Right cardiac atrium (tissue), 5 donors: Measurements from ENCODE around the gene CDH1. TPM values are rescaled to one million over a fixed set of nuclear protein-coding genes. Genes with fewer than 3 reads are reported as not detected.

Experiments used
- ATAC-seq, 2 donors: fragments of 200-7000 bp; cut with Tn5 transposase; one replicate each; pipeline versions ENCODE4 v1.8.0 to v1.9.1; 2020; ENCODE audit warnings: moderate library complexity in 2 of 2, mild to moderate bottlenecking in 1 of 2
- DNase-seq, 3 donors: peaks; one replicate each; pipeline ENCODE4 v3.0.0-alpha.2; 2020
- H3K27ac ChIP-seq: one replicate; pipeline ENCODE4 v1.5.1; 2013; ENCODE audit warnings: mild to moderate bottlenecking, low read length, control low read depth, moderate library complexity
- H3K27me3 ChIP-seq: one replicate; pipeline ENCODE4 v1.6.1; 2013; ENCODE audit not compliant: control insufficient read depth, insufficient read depth
- H3K4me1 ChIP-seq: one replicate; pipeline ENCODE4 v1.6.1; 2013; ENCODE audit warnings: low read length; ENCODE audit not compliant: control insufficient read depth, insufficient read depth
- H3K4me3 ChIP-seq: one replicate; pipeline ENCODE4 v1.5.1; 2013; ENCODE audit warnings: low read length, control low read depth
- H3K9me3 ChIP-seq: one replicate; pipeline ENCODE4 v1.6.1; 2013; ENCODE audit warnings: low read length; ENCODE audit not compliant: control insufficient read depth
- WGBS: extraction: QIAGEN DNeasy Blood & Tissue Kit; methylation state at CpG from one replicate; pipeline ENCODE4 v1.1.7; 2013; 5-methylcytosine and 5-hydroxymethylcytosine counted together
- intact Hi-C, 4 donors: fragments of 100-400 bp; cut with DNase I; formaldehyde crosslinking; loops; one replicate each; pipeline versions ENCODE4 v1.11.0 to v1.14.0; 2022 to 2023
- polyA plus RNA-seq: library from polyadenylated mRNA; stranded (reverse); fragments of 200-250 nt; gene quantifications from one replicate; pipeline ENCODE4 v1.2.3, GENCODE V29; 2013
- total RNA-seq, 4 donors: library from RNA; stranded (reverse); fragmentation: NEBNext Ultra II Directional; extraction: Animal tissue kit (Norgen Biotek cat#: 25700); gene quantifications; one replicate each; pipeline ENCODE4 v1.2.1, GENCODE V29; 2021
- donor health status: healthy with polysubstance abuse.
- donor health status: DM: no; HTN: yes; CAD: no.
- donor health status: DM: no; HTN: no; CAD: no.
- donor health status: DM: no; HTN: yes; CAD: no; lungs with severe emphysema.
- donor health status: DM: yes; HTN: yes; CAD: no.

The CDH1 gene
- total and polyA plus RNA-seq, 5 donors: 0.14 TPM; not detected in 4

GRCh38 chr16:68746951-68747350 lies 9.9 kb downstream of the CDH1 start:
- intact Hi-C loops: no loop called here

DNA sequence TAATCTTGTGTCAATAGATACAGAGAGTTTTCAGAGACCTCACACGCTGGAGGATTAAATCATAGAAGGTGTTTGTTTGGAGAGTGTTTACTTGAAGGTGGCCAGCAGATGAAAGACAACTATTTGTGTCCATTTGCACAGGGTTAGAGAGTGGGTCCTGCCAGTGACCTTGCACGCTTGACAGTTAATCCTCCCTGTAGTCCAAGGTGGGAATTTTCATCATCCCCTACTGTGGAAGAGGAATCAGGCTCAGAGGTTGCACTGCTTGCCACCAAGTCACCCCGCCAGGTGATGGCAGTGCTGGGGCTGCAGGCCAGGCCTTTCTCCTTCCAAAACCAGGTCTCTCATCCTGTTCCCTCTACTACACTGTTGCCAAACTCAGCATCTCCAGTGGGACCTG lies 12.3 kb downstream of the CDH1 start:
- no peak overlapping the region for H3K27ac ChIP-seq
- ATAC-seq (no peak), DNase-seq (no peak)
- no peaks in the 10 kb centered on the region for H3K9me3 ChIP-seq
- H3K4me3 ChIP-seq: no peak overlapping the region
- H3K27me3 ChIP-seq: no peaks in the 10 kb centered on the region
- 69% methylated on average over 3 of the region's 3 CpGs for WGBS
- H3K4me1 ChIP-seq: no peaks in the 10 kb centered on the region
- intact Hi-C loops: no loop called here

More at GRCh38 chr16:68746951-68747350, 9.9 kb downstream of the CDH1 start:
- Histone ChIP-seq H3K4me3 (no peak overlapping the region), H3K9me3 (no peaks in the 10 kb centered on the region), H3K27me3 (no peaks in the 10 kb centered on the region), H3K27ac (no peak overlapping the region), H3K4me1 (no peaks in the 10 kb centered on the region)
- ATAC-seq: no peak
- DNase-seq: no peak

- Histone ChIP-seq H3K4me1 (no peaks in the 10 kb centered on the region), H3K27me3 (no peaks in the 10 kb centered on the region), H3K9me3 (no peaks in the 10 kb centered on the region), H3K27ac (no peak overlapping the region), H3K4me3 (no peak overlapping the region)
- 81% methylated on average over 8 of the region's 8 CpGs for WGBS
- intact Hi-C loops: no loop called here
- DNase-seq (no peak), ATAC-seq (no peak)
Observed at GRCh38 chr16:68750193-68750695, 13.2 kb downstream of the CDH1 start.

DNA sequence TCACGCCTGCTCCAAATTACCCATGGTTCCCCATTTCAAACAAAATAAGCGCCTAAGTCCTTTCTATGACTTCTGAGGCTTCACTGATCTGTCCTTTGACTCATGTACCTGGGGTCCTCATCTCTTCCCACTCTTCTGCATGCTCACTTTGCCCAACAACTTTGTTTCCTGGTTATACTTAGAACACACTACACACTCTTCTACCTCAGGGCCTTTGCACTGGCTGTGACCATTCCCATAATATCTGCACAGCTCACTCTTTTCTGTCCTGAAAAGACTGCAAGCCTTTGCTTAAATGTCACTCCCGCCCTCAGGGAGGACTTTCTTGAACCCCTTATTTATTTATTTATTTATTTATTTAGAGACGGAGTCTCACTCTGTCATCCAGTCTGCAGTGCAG lies 14.1 kb downstream of the CDH1 start:
- H3K27ac ChIP-seq: no peak overlapping the region
- 91% methylated on average over 4 of the region's 4 CpGs for WGBS
- H3K4me3 ChIP-seq: no peak overlapping the region
- no peak for DNase-seq
- no peaks in the 10 kb centered on the region for H3K9me3 ChIP-seq
- no peaks in the 10 kb centered on the region for H3K4me1 ChIP-seq
- H3K27me3 ChIP-seq: no peaks in the 10 kb centered on the region
- ATAC-seq: no peak
- intact Hi-C loops: no loop called here

DNA sequence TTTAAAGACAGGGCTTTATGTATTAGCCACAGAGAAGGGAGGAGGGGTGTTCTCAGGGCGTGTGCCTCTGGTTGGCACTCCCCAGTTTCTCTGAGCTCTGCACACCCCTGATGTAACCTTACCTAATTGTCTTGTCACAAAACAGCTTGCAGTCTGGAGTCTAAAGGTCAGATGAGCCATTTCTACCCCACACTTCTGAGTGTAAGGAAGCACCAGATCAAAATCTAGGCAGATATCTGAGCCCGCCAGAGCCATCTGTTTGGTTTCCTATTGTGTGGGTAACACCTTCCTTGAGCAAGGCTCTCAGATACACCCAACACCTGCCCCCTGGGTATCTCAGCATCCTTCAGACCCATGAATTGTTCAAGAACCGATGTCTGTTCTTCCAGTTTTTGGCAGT lies 15.5 kb downstream of the CDH1 start:
- H3K27ac ChIP-seq: no peak overlapping the region
- H3K4me3 ChIP-seq: no peak overlapping the region
- intact Hi-C loops: no loop called here
- DNase-seq (no peak), ATAC-seq (no peak)
- no peaks in the 10 kb centered on the region for H3K4me1 ChIP-seq
- WGBS: 68% methylated on average over 3 of the region's 3 CpGs
- no peaks in the 10 kb centered on the region for H3K9me3 ChIP-seq
- H3K27me3 ChIP-seq: no peaks in the 10 kb centered on the region

- Histone ChIP-seq H3K4me1 (no peaks in the 10 kb centered on the region), H3K27ac (no peak overlapping the region), H3K9me3 (no peaks in the 10 kb centered on the region), H3K27me3 (no peaks in the 10 kb centered on the region), H3K4me3 (no peak overlapping the region)
- ATAC-seq (no peak), DNase-seq (no peak)
- WGBS: 80% methylated on average over 7 of the region's 7 CpGs
- intact Hi-C loops: no loop called here
Observed at GRCh38 chr16:68754084-68754792, 17.1 kb downstream of the CDH1 start.

DNA sequence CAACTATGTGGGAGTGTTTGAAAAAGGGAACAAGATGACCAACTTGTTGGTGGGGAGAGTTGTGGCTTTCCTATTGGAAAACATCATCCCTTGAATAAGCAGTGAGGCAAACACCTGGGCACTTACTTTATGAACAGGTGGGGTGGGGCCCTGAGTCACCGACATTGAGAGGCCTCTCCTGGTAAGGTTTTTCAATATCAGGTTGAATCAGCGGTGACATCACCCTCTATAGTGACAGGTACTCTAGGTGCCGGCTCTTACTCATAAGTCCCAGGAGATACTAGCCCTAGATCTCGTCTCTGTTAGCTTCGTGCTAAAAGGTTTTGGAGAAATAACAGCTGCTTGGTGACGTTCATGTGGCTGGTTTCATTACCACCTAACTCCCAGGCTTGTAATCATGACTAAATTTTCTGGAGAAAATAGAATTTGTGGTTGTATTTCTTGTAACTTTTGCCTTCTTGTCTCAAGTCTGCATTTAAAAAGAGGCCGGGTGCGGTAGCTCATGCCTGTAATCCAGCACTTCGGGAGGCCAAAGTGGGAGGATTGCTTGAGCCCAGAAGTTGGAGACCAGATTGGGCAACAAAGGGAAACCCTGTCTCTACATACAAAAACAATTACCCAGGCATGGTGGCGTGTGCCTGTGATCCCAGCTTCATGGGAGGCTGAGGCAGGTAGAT lies 19.3 kb downstream of the CDH1 start:
- Histone ChIP-seq H3K4me1 (no peaks in the 10 kb centered on the region), H3K9me3 (no peaks in the 10 kb centered on the region), H3K27me3 (no peaks in the 10 kb centered on the region), H3K4me3 (no peak overlapping the region), H3K27ac (no peak overlapping the region)
- DNase-seq (no peak), ATAC-seq (no peak)
- WGBS: 67% methylated on average over 10 of the region's 10 CpGs
- intact Hi-C loops: no loop called here

DNA sequence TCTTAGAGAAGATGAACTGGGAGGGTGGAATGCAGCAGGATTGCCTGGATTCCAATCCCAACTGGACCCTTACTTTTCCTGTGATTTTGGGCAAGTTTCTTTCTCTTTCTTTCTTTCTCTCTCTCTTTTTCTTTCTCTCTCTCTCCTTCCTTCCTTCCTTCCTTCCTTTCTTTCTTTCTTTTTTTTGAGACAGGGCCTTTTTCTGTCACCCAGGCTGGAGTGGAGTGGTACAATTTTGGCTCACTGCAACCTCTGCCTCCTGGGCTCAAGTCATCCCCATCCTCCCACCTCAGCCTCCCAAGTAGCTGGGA lies 20.5 kb downstream of the CDH1 start:
- H3K27ac ChIP-seq: no peak overlapping the region
- intact Hi-C loops: no loop called here
- H3K27me3 ChIP-seq: no peaks in the 10 kb centered on the region
- DNase-seq: no peak
- H3K4me1 ChIP-seq: no peaks in the 10 kb centered on the region
- no peak overlapping the region for H3K4me3 ChIP-seq
- ATAC-seq: no peak
- no peaks in the 10 kb centered on the region for H3K9me3 ChIP-seq

- 95% methylated on average over 6 of the region's 6 CpGs for WGBS
- DNase-seq (no peak), ATAC-seq (no peak)
- Histone ChIP-seq H3K27ac (no peak overlapping the region), H3K4me3 (no peak overlapping the region), H3K27me3 (no peaks in the 10 kb centered on the region), H3K9me3 (no peaks in the 10 kb centered on the region), H3K4me1 (no peaks in the 10 kb centered on the region)
- intact Hi-C loops: no loop called here
Observed at GRCh38 chr16:68759062-68759461, 22.0 kb downstream of the CDH1 start.

GRCh38 chr16:68760671-68761275 lies 23.7 kb downstream of the CDH1 start:
- Histone ChIP-seq H3K27me3 (no peaks in the 10 kb centered on the region), H3K4me1 (no peaks in the 10 kb centered on the region), H3K4me3 (no peak overlapping the region), H3K27ac (no peak overlapping the region), H3K9me3 (no peaks in the 10 kb centered on the region)
- ATAC-seq: no peak
- no peak for DNase-seq
- WGBS: 56% methylated on average over 8 of the region's 8 CpGs
- intact Hi-C loops: no loop called here

GRCh38 chr16:68762996-68763756 lies 26.1 kb downstream of the CDH1 start:
- no peaks in the 10 kb centered on the region for H3K27me3 ChIP-seq
- DNase-seq (no peak), ATAC-seq (no peak)
- no peak overlapping the region for H3K27ac ChIP-seq
- H3K9me3 ChIP-seq: no peaks in the 10 kb centered on the region
- WGBS: 36% methylated on average over 6 of the region's 6 CpGs
- intact Hi-C loops: no loop called here
- no peaks in the 10 kb centered on the region for H3K4me1 ChIP-seq
- no peak overlapping the region for H3K4me3 ChIP-seq
